ENCODE results near the gene GCC1.

DNA sequence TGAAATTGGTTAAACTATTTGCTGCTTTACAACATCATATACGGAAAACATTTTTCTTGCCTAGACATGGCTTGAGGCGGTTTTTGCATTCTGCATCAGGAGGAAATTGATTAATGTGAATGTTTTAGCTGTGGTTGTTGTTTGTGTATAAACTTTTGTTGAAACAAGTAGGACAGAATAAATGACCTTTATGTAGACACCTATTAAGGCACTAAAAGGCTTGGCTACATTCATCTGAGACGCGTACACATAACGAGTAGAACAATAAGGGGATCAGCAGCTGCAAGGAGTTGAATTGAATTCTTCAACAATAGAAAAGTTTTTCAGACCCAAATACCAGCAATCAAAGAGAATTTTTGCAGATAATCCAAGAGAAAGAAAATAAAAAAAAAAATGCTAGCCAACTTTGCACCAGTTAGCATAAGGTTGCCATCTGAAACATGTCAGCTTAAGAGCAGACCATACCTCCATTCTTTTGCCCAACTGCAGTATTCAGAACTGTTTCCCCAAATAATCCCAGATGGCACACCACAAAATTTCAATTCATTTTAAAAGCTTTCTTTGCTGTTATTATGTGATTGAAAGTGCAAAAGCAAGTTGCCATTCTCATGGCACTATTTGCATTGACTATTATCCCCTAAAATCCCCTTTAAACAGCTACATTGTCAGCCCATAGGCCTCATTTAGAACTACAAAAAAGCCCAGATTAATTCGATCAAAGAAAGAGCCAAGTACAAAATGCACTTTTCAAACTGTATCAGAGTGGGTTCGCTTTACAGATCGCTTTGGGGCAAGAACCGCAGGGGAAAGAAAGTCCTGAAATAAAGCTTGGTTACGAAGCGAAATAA, 49.6 kb downstream of the GCC1 start:
- TF ChIP-seq REST (IDR thresholded peaks at IDR 0.05; ENCODE audit: insufficient read depth in 1 of 2, low read depth in 2 of 2, low read length in 2 of 2) (no peak), POLR2AphosphoS5 (IDR thresholded peaks at IDR 0.05; ENCODE audit: low read depth, low read length) (no peak), TAF1 (IDR thresholded peaks at IDR 0.05; ENCODE audit: borderline replicate concordance, insufficient read depth, low read length) (no peak), SIN3A (IDR thresholded peaks at IDR 0.05; ENCODE audit: borderline replicate concordance, insufficient read depth, low read length) (no peak), FOXP2 (optimal IDR thresholded peaks at IDR 0.05; ENCODE audit: borderline replicate concordance, extremely low read depth, extremely low read length, insufficient read depth) (no peak)

Data from PFSK-1 (cell line).